ENCODE measurements around the gene BDH2. TPM values are rescaled to one million over a fixed set of nuclear protein-coding genes. Genes with fewer than 3 reads are reported as not detected.

BDH2 gene
- polyA plus RNA-seq, 1 donor from 2014 or later, result 12.9 TPM

DNA sequence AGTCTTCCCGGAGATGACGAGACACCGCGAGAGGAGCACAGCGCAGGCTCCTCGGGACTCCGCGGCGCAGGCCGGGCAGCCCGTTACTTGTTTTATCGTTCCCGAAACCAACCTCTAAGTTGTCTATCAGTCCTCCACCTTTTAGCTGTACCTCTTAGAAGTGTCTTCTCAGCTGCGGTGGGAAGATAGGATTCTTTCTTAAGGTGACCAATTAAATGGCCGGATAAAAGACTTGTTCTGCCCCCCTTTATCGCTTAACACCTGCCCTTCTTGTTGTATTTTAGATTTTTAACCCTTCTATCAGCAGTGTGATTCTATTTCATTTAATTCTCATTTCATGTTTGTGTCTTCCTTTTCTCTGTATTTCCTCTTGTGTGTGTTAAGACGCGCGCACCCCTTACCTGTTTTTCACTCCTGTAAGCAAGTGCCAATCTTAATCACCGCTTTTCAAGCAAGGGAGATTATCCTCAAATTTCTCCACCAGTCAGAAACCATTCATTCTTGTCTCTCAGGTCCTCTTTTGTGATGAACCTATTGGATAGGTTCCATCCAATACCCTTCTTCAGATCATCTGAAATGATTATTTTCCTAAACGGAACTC, 22.8 kb downstream of the BDH2 start, which contains the start of gene SLC9B2:
TSS of gene SLC9B2 (minus strand) at position 15 of the 601 bp plus-strand sequence. CDS start 9,211 bp downstream, outside the sequence.
- Histone ChIP-seq H3K9me2 (ENCODE audit: insufficient read depth, low read length) (no peaks in the 10 kb centered on the region), H3K79me2 (replicated peaks; ENCODE audit: insufficient read depth, low read length) (no peaks in the 10 kb centered on the region)

DNA sequence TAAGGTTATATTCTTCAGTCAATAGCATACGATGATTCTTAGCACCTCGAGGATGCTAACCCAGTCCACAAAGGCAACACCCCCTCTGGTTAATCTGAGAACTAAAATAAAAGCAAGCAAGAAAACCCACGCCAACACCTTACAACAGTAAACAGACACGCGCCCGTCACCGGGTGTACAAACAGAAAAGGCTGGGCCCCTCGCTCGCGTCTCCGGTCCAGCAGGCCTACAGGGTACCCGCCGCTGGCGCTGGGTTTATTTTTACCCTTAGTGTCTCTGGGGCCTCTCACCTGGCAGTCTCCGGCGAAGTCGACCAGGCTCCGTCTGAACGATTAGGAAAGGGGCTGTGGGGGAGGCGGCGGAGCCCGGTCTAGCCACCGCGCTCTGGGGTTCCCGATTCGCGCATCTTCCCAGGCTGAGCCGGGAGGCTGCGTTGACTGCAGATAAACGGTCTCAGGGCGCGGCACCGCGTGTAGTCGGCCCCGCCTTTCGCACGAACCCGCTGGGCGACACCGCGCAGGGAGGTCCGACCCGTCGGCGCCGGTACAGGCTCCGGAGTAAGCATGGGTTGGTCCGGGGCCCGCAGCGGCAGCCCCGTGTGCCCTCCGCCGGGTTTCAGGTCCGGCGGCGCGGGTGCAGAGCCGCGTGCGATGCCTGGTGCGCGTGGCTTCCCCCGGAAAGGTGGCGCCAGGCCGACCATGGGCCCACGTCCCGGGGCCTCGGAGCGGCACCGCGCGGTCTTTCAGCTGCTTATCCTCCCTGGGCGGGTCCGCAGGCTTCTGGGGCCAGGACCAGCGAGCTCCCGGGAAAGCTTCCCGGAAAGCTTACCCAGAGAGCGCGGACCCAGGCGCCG, 23.5 kb downstream of the BDH2 start:
- peak overlapping the region; percentile 82 for H3K4me3 ChIP-seq (ENCODE audit: low read length)
- H3F3A ChIP-seq (ENCODE audit: insufficient read depth, low read length, poor library complexity, severe bottlenecking), result no peaks in the 10 kb centered on the region
- no peaks in the 10 kb centered on the region for H4K20me1 ChIP-seq (ENCODE audit: insufficient read depth)
- peak overlapping the region; percentile 73 for H3K9ac ChIP-seq (ENCODE audit: low read length)
- no peaks in the 10 kb centered on the region for H3K9me2 ChIP-seq (ENCODE audit: insufficient read depth, low read length)
- peak overlapping the region; percentile 60 for H3K27ac ChIP-seq (ENCODE audit: low read length)
- peaks cover 4% of the 10 kb centered on the region for H3K27me3 ChIP-seq (ENCODE audit: insufficient read depth, low read depth, low read length)
- no peak for TF ChIP-seq EP300 (conservative IDR thresholded peaks at IDR 0.05; ENCODE audit: poor library complexity, severe bottlenecking)
- TF ChIP-seq REST (IDR thresholded peaks at IDR 0.05; ENCODE audit: borderline replicate concordance), result peak; percentile 10
- TF ChIP-seq MXI1 (conservative IDR thresholded peaks at IDR 0.05; ENCODE audit: poor library complexity, severe bottlenecking), result peak; percentile 88
- peak; percentile 30 for TF ChIP-seq TAF1 (IDR thresholded peaks at IDR 0.05; ENCODE audit: low read depth)
- no peak for TF ChIP-seq RAD21 (conservative IDR thresholded peaks at IDR 0.05)
- no peak for TF ChIP-seq EZH2 (IDR thresholded peaks at IDR 0.05; ENCODE audit: borderline replicate concordance, insufficient read depth, low read length, poor library complexity, severe bottlenecking)
- TF ChIP-seq SMC3 (conservative IDR thresholded peaks at IDR 0.05; ENCODE audit: poor library complexity), result no peak
- peak; percentile 13 for TF ChIP-seq POLR2AphosphoS5 (IDR thresholded peaks at IDR 0.05)
- peak; percentile 23 for TF ChIP-seq CTCF (IDR thresholded peaks at IDR 0.05; ENCODE audit: poor library complexity, severe bottlenecking)
- no peaks in the 10 kb centered on the region for H3K9me3 ChIP-seq (ENCODE audit: low read length)
- H2AFZ ChIP-seq (ENCODE audit: low read depth, low read length), result peak overlapping the region; percentile 79
- peak overlapping the region; percentile 63 for H3K4me2 ChIP-seq (ENCODE audit: low read length)
- H3K36me3 ChIP-seq (ENCODE audit: insufficient read depth, low read length), result no peaks in the 10 kb centered on the region
- H3K79me2 ChIP-seq (replicated peaks; ENCODE audit: insufficient read depth, low read length), result no peaks in the 10 kb centered on the region

More for the DNA sequence above, 22.8 kb downstream of the BDH2 start, which contains the start of gene SLC9B2:
- no peaks in the 10 kb centered on the region for H3F3A ChIP-seq (ENCODE audit: insufficient read depth, low read length, poor library complexity, severe bottlenecking)
- peak within 1 kb of the TSS; percentile 60 for H3K27ac ChIP-seq (ENCODE audit: low read length)
- TF ChIP-seq TAF1 (IDR thresholded peaks at IDR 0.05; ENCODE audit: low read depth) (no peak), MXI1 (conservative IDR thresholded peaks at IDR 0.05; ENCODE audit: poor library complexity, severe bottlenecking) (no peak), RAD21 (conservative IDR thresholded peaks at IDR 0.05) (no peak), REST (IDR thresholded peaks at IDR 0.05; ENCODE audit: borderline replicate concordance) (no peak), SMC3 (conservative IDR thresholded peaks at IDR 0.05; ENCODE audit: poor library complexity) (no peak)
- peak within 1 kb of the TSS; percentile 79 for H2AFZ ChIP-seq (ENCODE audit: low read depth, low read length)
- peaks cover 4% of the 10 kb centered on the region for H3K27me3 ChIP-seq (ENCODE audit: insufficient read depth, low read depth, low read length)
- H3K4me2 ChIP-seq (ENCODE audit: low read length), result peak within 1 kb of the TSS; percentile 63
- H3K36me3 ChIP-seq (ENCODE audit: insufficient read depth, low read length), result no peaks in the 10 kb centered on the region
- no peaks in the 10 kb centered on the region for H4K20me1 ChIP-seq (ENCODE audit: insufficient read depth)
- peak within 1 kb of the TSS; percentile 73 for H3K9ac ChIP-seq (ENCODE audit: low read length)
- H3K9me3 ChIP-seq (ENCODE audit: low read length), result no peaks in the 10 kb centered on the region
- peak within 1 kb of the TSS; percentile 82 for H3K4me3 ChIP-seq (ENCODE audit: low read length)
